GM18873 (cell line): ENCODE data around the gene S100A4.

ENCODE experiments used
- ATAC-seq: cut with Tn5 transposase; IDR thresholded peaks from one replicate; pipeline ENCODE4 v1.9.1; 2021; ENCODE audit warnings: mild to moderate bottlenecking, moderate library complexity, moderate number of reproducible peaks; ENCODE audit not compliant: unreplicated experiment, low FRiP score

The S100A4 gene

DNA sequence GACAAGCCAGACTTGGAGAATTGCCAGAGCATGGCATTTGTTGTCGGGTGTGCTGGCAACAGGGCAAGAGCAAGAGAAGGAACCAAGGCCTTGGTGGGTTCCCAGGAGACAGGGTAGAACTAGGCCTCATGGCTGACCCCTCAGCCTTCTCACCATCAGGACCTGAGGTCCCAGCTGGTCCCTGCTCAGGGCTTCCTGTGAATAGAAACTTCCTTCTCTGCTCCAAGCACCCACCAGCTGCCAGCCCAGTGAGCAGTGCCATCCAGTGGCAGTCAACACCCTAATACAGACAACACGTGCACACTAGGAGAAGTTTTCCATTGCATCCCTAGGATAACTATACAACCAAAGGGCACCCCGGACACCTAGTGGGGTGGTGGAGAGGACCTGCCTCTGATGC lies 32.6 kb downstream of the S100A4 start:
- ATAC-seq, result no peak

DNA sequence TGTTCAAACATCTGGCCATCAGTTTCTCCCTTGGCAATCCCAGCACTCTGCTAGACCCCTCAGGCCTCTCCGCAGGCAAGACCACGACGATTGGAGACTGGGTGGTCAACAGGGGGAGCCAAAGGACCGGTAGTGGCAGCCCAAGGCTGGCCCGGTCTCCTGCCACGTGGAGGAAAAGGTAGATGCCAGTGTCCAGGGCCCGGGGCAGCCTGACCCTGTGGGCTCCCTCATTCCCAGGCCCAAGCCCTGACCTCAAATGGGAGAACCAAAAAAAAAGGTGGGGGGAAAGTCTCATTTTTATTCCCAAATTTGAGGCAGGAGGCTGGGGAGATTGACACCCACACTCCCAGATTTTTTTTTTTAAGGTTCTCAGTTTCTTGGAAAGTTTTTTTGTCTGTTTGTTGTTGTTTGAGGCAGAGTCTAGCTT lies 34.6 kb downstream of the S100A4 start:
- ATAC-seq, result no peak

DNA sequence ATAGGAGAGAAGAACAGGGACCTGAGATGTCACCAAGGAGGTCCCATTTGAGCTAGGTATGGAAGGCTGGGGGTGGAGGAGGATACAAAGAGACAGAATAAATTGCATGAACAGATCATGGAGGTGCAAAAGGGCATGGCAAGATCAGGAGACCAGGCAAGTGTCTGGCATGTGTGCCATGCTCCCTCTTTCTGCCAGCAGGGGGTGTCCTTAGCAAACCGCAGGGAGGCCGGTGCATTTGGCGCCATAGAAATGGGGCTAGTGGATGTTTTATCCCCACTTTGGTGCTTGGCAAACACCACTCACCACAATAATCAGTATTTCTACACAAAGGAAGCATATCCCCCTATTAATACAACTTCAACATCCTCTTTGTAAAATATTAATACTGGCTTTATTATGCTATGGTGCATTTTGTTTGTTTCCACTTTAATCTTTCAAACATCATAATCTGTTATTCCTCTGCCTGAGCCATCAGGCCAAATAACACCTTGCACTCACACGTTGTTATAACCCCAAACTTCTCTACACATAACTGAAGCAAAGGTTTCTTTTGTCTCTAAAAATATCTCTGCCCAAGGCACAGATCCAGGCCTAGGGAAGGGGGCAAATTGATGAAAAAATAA lies 35.8 kb downstream of the S100A4 start:
- ATAC-seq, result no peak

DNA sequence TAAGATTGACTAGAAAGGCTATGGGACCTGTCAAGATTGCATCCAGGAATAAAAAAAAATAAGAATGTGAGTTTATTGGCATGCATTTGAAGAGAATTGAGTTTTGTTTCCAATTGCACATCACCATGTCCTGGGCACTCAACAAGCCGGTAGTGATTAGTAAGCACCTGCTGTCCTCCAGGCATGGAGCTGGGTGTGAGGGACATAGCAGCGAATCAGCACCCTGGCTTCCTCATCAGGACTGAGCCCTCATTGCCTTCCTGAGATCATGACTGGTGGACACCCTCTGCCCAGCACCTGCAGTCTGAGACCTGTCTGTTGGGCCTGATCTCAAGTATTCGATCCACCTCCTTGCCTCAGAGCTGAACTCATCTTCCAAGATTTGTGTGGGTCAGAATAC lies 36.6 kb downstream of the S100A4 start:
- ATAC-seq, result no peak

DNA sequence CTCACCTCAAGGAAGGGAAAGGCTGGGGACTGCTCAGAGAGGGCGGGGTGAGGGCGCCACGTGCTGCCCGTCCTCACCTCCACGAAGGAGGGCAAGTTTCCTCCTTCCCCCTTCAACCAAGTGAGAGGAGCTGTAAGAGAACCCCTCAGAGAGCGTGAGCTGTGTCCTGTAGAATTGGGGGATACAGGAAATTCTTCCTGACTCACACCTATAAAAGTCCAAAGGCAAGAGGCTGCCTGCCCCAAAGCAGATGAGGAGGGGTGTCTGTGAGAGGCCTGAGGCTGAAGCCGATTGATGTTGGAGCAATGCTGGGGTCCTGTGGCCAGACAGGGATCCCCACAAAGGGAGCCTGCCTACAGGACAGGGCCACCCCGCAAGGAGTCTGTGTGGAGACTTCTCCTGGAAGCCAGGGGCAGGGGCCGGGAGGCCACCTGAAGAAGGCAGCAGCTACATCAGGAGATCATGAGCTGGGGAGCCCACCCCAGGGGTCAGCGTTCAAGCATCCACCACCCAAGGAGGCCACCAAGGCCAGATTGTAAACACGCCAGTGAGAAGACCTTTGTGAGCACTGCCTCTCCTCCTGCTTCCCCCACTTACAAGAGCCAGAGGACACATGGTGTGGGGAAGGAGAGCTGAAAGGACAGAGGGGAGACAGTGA lies 37.6 kb downstream of the S100A4 start:
- ATAC-seq, result no peak

DNA sequence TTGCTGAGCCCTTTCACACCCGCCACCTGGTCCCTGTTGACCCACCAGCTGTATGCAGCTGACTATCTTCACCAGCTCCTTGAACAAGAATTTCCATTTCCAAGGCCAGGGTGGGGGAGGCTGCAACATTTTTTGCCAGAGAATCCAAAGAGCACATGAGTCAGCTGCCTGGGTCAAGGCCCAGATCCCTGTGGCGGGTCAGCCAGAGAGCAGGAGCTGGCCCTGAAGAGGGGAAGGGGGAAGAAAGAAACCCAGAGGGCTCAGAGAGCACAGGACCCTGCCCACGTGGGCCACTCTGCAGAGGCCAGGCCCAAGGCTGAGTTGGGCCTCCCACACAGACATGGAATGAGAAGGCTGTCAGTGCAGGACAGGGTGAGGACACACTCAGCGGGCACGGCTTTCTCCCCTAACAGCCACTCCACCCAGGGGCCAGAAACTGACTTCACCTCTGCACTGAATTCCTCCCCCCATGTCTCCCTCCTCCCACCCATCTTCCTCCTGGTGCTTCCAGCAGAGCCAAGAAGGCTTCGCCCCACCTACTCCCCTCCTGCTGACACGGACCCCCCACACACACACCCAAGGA lies 38.7 kb downstream of the S100A4 start:
- ATAC-seq, result no peak

DNA sequence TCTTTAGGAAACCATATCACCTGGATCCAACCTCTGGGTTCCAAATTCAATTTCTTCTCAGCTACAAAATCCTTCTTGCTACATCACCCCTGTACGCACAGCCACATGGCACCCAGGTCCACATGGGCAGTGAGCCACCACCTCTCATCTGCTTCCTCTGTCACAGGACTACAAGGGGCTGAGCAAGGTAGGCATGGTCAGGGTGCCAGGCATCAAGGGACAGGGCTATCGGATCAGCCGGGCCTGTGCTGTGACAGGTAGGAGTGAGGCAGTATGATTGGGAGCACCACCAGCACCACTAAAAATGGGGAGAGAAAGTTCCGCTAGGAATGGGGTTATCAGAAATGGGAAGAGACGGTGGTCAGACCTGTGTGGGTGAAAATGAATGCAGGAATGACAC lies 39.2 kb downstream of the S100A4 start:
- ATAC-seq, result no peak

DNA sequence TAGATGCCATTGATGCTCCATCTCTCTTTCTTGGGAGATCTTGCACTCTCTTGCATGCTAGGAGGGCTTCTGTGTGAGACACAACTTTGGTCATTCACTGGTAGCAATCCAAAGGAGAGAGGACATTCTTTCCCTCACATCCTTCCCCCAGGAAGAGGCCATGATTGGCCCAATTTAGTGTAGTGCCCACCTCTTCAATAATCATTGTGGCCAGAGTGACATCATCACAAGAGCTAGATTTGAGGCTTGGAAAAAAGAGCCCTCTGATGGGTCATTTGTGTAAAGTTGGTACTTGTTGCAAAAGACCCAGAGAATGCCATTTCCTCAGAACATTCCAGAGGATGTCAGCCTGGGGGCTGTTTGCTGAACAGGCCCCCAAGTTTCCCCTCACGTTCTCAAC lies 40.0 kb downstream of the S100A4 start:
- no peak for ATAC-seq

DNA sequence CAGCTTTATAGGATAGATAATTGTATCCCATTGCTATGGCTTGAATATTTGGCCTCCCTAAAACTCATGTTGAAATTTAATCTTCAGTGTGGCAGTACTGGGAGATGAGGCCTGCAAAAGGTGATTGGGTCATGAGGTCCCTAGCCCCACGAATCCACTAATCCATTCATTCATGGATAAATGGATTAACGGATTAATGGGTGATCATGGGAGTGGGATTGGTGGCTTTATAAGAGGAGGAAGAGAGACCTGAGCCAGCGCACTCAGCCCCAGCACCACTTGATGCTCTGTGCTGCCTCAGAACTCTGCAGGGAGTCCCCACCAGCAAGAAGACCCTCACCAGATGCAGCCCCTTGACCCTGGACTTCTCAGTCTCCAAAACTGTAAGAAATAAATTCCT lies 41.8 kb downstream of the S100A4 start:
- no peak for ATAC-seq

DNA sequence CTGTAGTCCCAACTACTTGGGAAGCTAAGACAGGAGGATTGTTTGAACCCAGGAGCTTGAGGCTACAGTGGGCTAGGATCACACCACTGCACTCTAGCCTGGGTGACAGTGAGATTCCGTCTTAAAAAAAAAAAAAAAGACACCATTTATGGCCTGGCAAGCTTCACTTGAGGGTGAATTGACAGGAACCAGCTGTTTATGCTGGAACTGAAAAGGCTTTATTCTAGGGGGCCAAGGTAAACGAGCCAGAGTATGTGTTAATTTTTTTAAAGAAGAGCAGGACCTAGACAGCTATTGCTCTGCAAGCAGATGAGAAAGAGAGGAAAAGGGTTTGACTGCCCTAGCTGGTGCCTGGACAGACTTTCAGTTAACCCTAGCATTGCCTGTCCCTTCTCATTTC lies 46.9 kb downstream of the S100A4 start:
- ATAC-seq, result no peak

DNA sequence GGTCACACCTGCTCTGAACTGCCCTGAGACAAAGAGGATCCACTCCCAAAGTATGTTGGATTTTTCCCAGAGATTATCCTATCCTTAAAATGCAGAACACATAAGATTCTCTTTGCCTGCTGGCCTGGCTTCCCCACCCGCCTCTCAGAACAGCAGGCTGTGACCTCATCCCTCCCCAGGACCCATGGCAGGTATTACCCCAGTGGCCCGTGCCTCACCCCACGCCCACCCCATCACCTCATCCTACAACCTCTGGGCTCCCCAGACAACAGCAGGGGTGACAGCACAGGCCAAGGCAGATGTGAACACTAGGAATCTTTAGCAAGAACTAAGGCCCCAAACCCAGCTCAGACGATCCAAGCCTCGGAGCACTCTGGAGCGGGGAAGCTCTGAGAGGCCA lies 50.1 kb downstream of the S100A4 start:
- no peak for ATAC-seq

DNA sequence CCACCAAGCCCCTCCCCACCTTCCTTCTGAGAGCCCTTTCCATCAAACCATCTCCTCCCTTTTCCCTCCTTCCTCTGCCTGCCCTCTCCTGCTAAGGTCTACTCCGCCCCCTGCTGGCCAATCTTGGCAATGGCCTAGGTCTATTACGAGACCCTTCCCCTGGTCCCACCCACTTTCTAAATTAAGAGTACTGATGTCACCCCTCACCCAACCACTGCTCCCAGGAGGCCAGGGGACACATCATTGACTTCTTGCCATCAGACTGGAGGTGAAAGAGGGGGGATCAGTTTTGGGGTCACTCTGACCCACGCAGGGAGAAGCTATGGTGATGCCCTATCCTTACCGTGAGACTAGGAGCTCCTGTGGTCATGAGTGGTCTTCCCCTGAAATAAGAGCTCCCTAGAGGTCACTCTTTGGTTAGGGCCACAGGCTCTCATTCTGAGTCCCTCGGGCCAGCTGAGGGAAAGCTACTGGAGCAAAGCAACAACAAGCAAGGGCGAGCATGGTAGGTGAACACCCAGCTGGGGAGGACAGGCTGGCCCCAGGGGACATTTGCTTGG lies 50.5 kb downstream of the S100A4 start:
- ATAC-seq, result no peak
